Loucy (cell line): ENCODE data around the gene MAP4K5.

Experiments used
- H2AFZ ChIP-seq: fragments of 200-600 bp; sonication (generic); 2 replicates; pipeline ENCODE4 v1.6.0; 2016; ENCODE audit warnings: antibody characterized with exemption, mild to moderate bottlenecking, low read length, moderate library complexity
- H3F3A ChIP-seq: fragments of 200-600 bp; 2 replicates; pipeline ENCODE4 v1.6.0; 2016; ENCODE audit warnings: antibody characterized with exemption, low read depth, mild to moderate bottlenecking
- H3K27me3 ChIP-seq: fragments of 200-600 bp; sonication (generic); 2 replicates; pipeline ENCODE4 v1.6.1; 2014; ENCODE audit warnings: low read length, mild to moderate bottlenecking; ENCODE audit not compliant: insufficient read depth, poor library complexity, severe bottlenecking
- H3K36me3 ChIP-seq: fragments of 200-600 bp; sonication (generic); 2 replicates; pipeline ENCODE4 v1.6.1; 2016; ENCODE audit warnings: low read length; ENCODE audit not compliant: insufficient read depth
- H3K4me1 ChIP-seq: fragments of 200-600 bp; sonication (generic); 2 replicates; pipeline ENCODE4 v1.5.1; 2014; ENCODE audit warnings: low read length, mild to moderate bottlenecking; ENCODE audit not compliant: insufficient read depth, poor library complexity, severe bottlenecking
- H3K4me2 ChIP-seq: fragments of 200-600 bp; sonication (generic); 2 replicates; pipeline ENCODE4 v1.6.0; 2014; ENCODE audit warnings: antibody characterized with exemption, low read length, low read depth, mild to moderate bottlenecking; ENCODE audit not compliant: poor library complexity, severe bottlenecking
- H3K4me3 ChIP-seq: fragments of 200-600 bp; sonication (generic); 2 replicates; pipeline ENCODE4 v1.5.1; 2014; ENCODE audit warnings: low read length, mild to moderate bottlenecking, mixed read lengths; ENCODE audit not compliant: poor library complexity, severe bottlenecking
- H3K79me2 ChIP-seq: fragments of 200-600 bp; sonication (generic); 2 replicates; pipeline ENCODE4 v1.6.1; 2014; ENCODE audit warnings: low read length; ENCODE audit not compliant: insufficient read depth
- H3K9ac ChIP-seq: fragments of 200-600 bp; sonication (generic); 2 replicates; pipeline ENCODE4 v1.6.0; 2014; ENCODE audit warnings: mild to moderate bottlenecking, low read depth, low read length, moderate library complexity; ENCODE audit not compliant: poor library complexity, severe bottlenecking
- H3K9me2 ChIP-seq: fragments of 200-600 bp; sonication (generic); replicated peaks from 2 replicates; pipeline ENCODE4 v1.6.1; 2016; ENCODE audit warnings: low read depth, low read length, mixed read lengths
- H3K9me3 ChIP-seq: fragments of 200-600 bp; sonication (generic); 2 replicates; pipeline ENCODE4 v1.6.1; 2014; ENCODE audit warnings: mild to moderate bottlenecking, antibody characterized with exemption, low read length, low read depth; ENCODE audit not compliant: insufficient read depth
- H4K20me1 ChIP-seq: fragments of 200-600 bp; sonication (generic); 2 replicates; pipeline ENCODE4 v1.6.0; 2014; ENCODE audit warnings: antibody characterized with exemption, low read length, mild to moderate bottlenecking; ENCODE audit not compliant: insufficient read depth, poor library complexity, severe bottlenecking
- EZH2phosphoT487 ChIP-seq: fragments of 200-600 bp; IDR thresholded peaks from 2 replicates; pipeline ENCODE4 v1.6.1; 2018; ENCODE audit warnings: antibody characterized with exemption, mild to moderate bottlenecking, moderate library complexity, borderline replicate concordance
- TF ChIP-seq, protein P1 (sequence below): fragments of 200-600 bp; sonication (generic); conservative IDR thresholded peaks from 2 replicates; pipeline ENCODE4 v1.5.1; 2014; ENCODE audit warnings: mild to moderate bottlenecking, antibody characterized with exemption, low read length

Gene MAP4K5

GRCh38 chr14:50530794-50531365 is 1.5 kb downstream of the MAP4K5 start:
- H3K27me3 ChIP-seq, result no peaks in the 10 kb centered on the region
- peaks cover 62% of the 10 kb centered on the region for H3K79me2 ChIP-seq
- no peaks in the 10 kb centered on the region for H3K9me3 ChIP-seq
- H3K9ac ChIP-seq, result peak overlapping the region; percentile 93
- no peak for TF ChIP-seq EZH2phosphoT487
- TF ChIP-seq, protein P1, sequence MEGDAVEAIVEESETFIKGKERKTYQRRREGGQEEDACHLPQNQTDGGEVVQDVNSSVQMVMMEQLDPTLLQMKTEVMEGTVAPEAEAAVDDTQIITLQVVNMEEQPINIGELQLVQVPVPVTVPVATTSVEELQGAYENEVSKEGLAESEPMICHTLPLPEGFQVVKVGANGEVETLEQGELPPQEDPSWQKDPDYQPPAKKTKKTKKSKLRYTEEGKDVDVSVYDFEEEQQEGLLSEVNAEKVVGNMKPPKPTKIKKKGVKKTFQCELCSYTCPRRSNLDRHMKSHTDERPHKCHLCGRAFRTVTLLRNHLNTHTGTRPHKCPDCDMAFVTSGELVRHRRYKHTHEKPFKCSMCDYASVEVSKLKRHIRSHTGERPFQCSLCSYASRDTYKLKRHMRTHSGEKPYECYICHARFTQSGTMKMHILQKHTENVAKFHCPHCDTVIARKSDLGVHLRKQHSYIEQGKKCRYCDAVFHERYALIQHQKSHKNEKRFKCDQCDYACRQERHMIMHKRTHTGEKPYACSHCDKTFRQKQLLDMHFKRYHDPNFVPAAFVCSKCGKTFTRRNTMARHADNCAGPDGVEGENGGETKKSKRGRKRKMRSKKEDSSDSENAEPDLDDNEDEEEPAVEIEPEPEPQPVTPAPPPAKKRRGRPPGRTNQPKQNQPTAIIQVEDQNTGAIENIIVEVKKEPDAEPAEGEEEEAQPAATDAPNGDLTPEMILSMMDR, result no peak
- peak overlapping the region; percentile 99 for H3K4me2 ChIP-seq
- H3K9me2 ChIP-seq, result no peaks in the 10 kb centered on the region
- no peaks in the 10 kb centered on the region for H3F3A ChIP-seq
- H2AFZ ChIP-seq, result no peak overlapping the region
- H3K4me1 ChIP-seq, result peaks cover 56% of the 10 kb centered on the region
- peak overlapping the region; percentile 83 for H3K4me3 ChIP-seq
- peaks cover 54% of the 10 kb centered on the region for H4K20me1 ChIP-seq
- no peaks in the 10 kb centered on the region for H3K36me3 ChIP-seq

GRCh38 chr14:50530358-50530757 is 2.0 kb downstream of the MAP4K5 start:
- peak overlapping the region; percentile 93 for H3K9ac ChIP-seq
- no peak for TF ChIP-seq EZH2phosphoT487
- TF ChIP-seq, protein P1, result no peak
- no peaks in the 10 kb centered on the region for H3K9me2 ChIP-seq
- H3K27me3 ChIP-seq, result no peaks in the 10 kb centered on the region
- H3K36me3 ChIP-seq, result no peaks in the 10 kb centered on the region
- no peak overlapping the region for H2AFZ ChIP-seq
- peaks cover 58% of the 10 kb centered on the region for H3K4me1 ChIP-seq
- no peaks in the 10 kb centered on the region for H3K9me3 ChIP-seq
- no peaks in the 10 kb centered on the region for H3F3A ChIP-seq
- H3K4me2 ChIP-seq, result peak overlapping the region; percentile 99
- peak overlapping the region; percentile 83 for H3K4me3 ChIP-seq
- peaks cover 66% of the 10 kb centered on the region for H3K79me2 ChIP-seq
- peaks cover 58% of the 10 kb centered on the region for H4K20me1 ChIP-seq

DNA sequence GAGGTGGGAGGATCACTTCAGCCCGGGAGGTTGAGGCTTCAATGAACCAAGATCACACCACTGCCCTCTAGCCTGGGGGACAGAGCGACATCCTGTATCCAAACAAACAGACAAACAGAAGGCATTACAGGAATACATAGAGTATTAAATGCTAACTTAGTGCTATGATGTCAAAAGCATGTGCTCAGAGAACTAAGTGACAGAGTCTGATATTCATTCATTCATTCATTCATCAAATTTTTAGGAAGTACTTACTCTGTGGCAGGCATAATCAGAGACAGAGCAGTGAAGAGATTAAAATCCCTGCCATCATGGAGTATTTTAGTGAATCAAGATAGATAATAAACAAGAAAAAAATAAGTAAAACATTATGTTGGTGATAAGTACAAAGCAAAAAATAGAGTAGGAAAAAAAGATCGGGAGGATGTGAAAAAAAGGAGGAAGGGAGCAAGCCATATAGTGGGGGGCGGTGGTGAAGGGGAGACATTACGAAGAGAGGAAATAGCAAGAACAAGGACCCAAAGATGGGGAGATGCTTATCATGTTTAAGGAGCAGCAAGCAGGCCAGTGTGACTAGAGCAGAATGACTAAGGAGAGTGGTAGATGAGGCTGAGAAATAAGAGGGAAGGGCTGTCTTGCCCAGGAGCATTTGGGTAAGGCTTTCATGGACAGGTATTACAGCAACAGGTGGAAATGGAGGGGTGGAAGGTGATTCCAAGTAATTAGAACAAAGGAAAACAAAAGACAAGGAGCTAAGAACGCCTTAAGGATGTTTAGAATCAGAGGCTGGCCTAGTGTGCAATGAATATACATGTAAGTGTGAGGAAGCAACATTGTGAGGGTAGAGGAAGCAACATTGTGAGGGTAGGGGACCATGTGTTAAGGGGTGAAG is 2.8 kb downstream of the MAP4K5 start:
- Histone ChIP-seq H3K4me2 (peak overlapping the region; percentile 99), H3K27me3 (no peaks in the 10 kb centered on the region), H3K79me2 (peaks cover 74% of the 10 kb centered on the region), H3K4me3 (peak overlapping the region; percentile 83), H3K9me3 (no peaks in the 10 kb centered on the region), H3K4me1 (peaks cover 64% of the 10 kb centered on the region), H3K9me2 (no peaks in the 10 kb centered on the region), H3F3A (no peaks in the 10 kb centered on the region), H3K36me3 (no peaks in the 10 kb centered on the region), H3K9ac (peak overlapping the region; percentile 93), H4K20me1 (peaks cover 64% of the 10 kb centered on the region), H2AFZ (no peak overlapping the region)
- TF ChIP-seq, protein P1, result no peak; the same call in 1 of the 2 replicates
- no peak for TF ChIP-seq EZH2phosphoT487
